HepG2 (cell line): ENCODE data around the gene LEFTY2. TPM values are rescaled to one million over a fixed set of nuclear protein-coding genes. Genes with fewer than 3 reads are reported as not detected.
"Not testable (repeated sequence)": the region's sequence is repeated elsewhere in the genome, so short reads cannot be mapped to it uniquely, and the experiment has no call there.

ENCODE experiments used
- ATAC-seq: fragments of 200-7000 bp; cut with Tn5 transposase; 3 replicates; pipeline ENCODE4 v1.9.1; 2020; ENCODE audit warnings: mild to moderate bottlenecking, moderate library complexity
- BruUV-seq: library from RNA; stranded (reverse); fragments of 400-500 nt; replicated peaks from 2 replicates; lab custom pipeline; 2021; lab: Mats Ljungman, UMichigan
- CTCF ChIA-PET: fragments of 300-600 bp; formaldehyde crosslinking; extraction: SDS; loops from one replicate; lab custom pipeline; 2021; ENCODE audit warnings: low total read pairs, inconsistent platforms, low intra/inter-chr PET ratio; lab: Yijun Ruan, JAX
- POLR2A ChIA-PET: fragments of 350-600 bp; sonication (Branson Sonifier 250); formaldehyde crosslinking; loops from one replicate; lab custom pipeline; 2020; ENCODE audit warnings: antibody characterized with exemption, inconsistent platforms; lab: Yijun Ruan, JAX
- DNase-seq: peaks from one replicate; pipeline ENCODE4 v3.0.0-alpha.2; 2015; ENCODE audit warnings: low spot score
- FAIRE-seq: peaks from 3 replicates; lab custom pipeline; 2011; peaks lifted over from hg19 to GRCh38; lab: Jason Lieb, UNC
- H2AFZ ChIP-seq: one replicate; pipeline ENCODE4 v1.6.1; 2011; ENCODE audit warnings: low read length, inconsistent platforms
- H3K27ac ChIP-seq: fragments of 300-600 bp; 3 replicates; pipeline ENCODE4 v1.8.0; 2011; ENCODE audit warnings: mixed run types, mild to moderate bottlenecking, mixed read lengths, low read length, inconsistent platforms; ENCODE audit not compliant: insufficient read depth; ENCODE audit errors: extremely low read length
- H3K27me3 ChIP-seq, 2 experiments: fragments of 200-600 bp in 1 of 2; 2 replicates in 1 of 2; 3 replicates in 1 of 2; pipeline versions ENCODE4 v1.6.0 to v1.8.0; 2011; ENCODE audit warnings: low read length in 2 of 2, mild to moderate bottlenecking in 2 of 2, moderate library complexity in 2 of 2, inconsistent platforms in 1 of 2; ENCODE audit not compliant: insufficient read depth in 2 of 2, control insufficient read depth in 1 of 2
- H3K36me3 ChIP-seq, 2 experiments: fragments of 200-600 bp in 1 of 2; replicated peaks in 1 of 2; 2 replicates in 1 of 2; 3 replicates in 1 of 2; pipeline versions ENCODE4 v1.5.1 to v1.8.0; 2011; ENCODE audit warnings: low read length in 2 of 2, inconsistent platforms in 1 of 2; ENCODE audit not compliant: insufficient read depth in 2 of 2, control insufficient read depth in 1 of 2
- H3K4me1 ChIP-seq: 2 replicates; pipeline ENCODE4 v1.5.1; 2012; ENCODE audit warnings: low read length, inconsistent platforms; ENCODE audit not compliant: insufficient read depth
- H3K4me2 ChIP-seq: 2 replicates; pipeline ENCODE4 v1.6.0; 2011; ENCODE audit warnings: low read depth, low read length, inconsistent platforms
- H3K4me3 ChIP-seq, 3 experiments: fragments of 200-600 bp in 1 of 3; sonication (generic), shearing (Covaris generic) in 1 of 3; replicated peaks in 1 of 3; 2 replicates each; pipeline ENCODE4 v1.5.1; 2011 to 2016; ENCODE audit warnings: low read length in 3 of 3, inconsistent platforms in 2 of 3, low read depth in 2 of 3, mild to moderate bottlenecking in 2 of 3, control low read depth in 1 of 3, mixed read lengths in 1 of 3; ENCODE audit not compliant: insufficient read depth in 1 of 3
- H3K79me2 ChIP-seq: one replicate; pipeline ENCODE4 v1.6.1; 2011; ENCODE audit warnings: low read length, inconsistent platforms; ENCODE audit not compliant: insufficient read depth
- H3K9ac ChIP-seq: 2 replicates; pipeline ENCODE4 v1.6.0; 2011; ENCODE audit warnings: mild to moderate bottlenecking, low read depth, low read length, inconsistent platforms; ENCODE audit not compliant: insufficient read depth
- H3K9me3 ChIP-seq: 2 replicates; pipeline ENCODE4 v1.5.1; 2012; ENCODE audit warnings: mild to moderate bottlenecking, low read length
- H4K20me1 ChIP-seq: 2 replicates; pipeline ENCODE4 v1.6.0; 2011; ENCODE audit warnings: inconsistent platforms, mild to moderate bottlenecking, low read length, moderate library complexity; ENCODE audit not compliant: insufficient read depth
- WGBS: methylation state at CpG from one replicate; pipeline ENCODE4 v1.1.6; 2017; ENCODE audit warnings: low lambda C conversion rate; 5-methylcytosine and 5-hydroxymethylcytosine counted together
- in situ Hi-C: cut with HindIII; loops from 2 replicates; pipeline ENCODE4 v1.10.0; 2017; ENCODE audit warnings: low pct_unique_long_range_greater_than_20kb; ENCODE audit not compliant: extremely low pct_ligation_motif_present
- intact Hi-C: fragments of 100-400 bp; cut with micrococcal nuclease; formaldehyde crosslinking; loops from one replicate; pipeline ENCODE4 v1.10.0; 2022; ENCODE audit not compliant: unreplicated experiment
- polyA plus RNA-seq, 8 experiments: library from polyadenylated mRNA; depleted of rRNA in 3 of 8; stranded (reverse) in 7 of 8; unstranded in 1 of 8; fragments of >200 nt; fragmentation: Illumina TruSeq in 4 of 8; extraction: Trizol in 4 of 8; gene quantifications; 2 replicates each; pipeline versions ENCODE4 v1.2.1 to v1.2.3, GENCODE V29; 2011 to 2016; ENCODE audit warnings: low read depth in 4 of 8, missing spikeins in 1 of 8, mixed read lengths in 1 of 8; ENCODE audit not compliant: insufficient read depth in 1 of 8
- total RNA-seq, 5 experiments: library from RNA; depleted of rRNA; stranded (reverse); fragments of >200 nt; fragmentation: Illumina TruSeq; extraction: Trizol; gene quantifications; 2 replicates each; pipeline ENCODE4 v1.2.3, GENCODE V29; 2016; ENCODE audit warnings: low read depth in 1 of 5
- TF ChIP-seq, protein P1 (sequence below): sonication (generic); formaldehyde crosslinking; IDR thresholded peaks from 2 replicates; pipeline ENCODE4 v1.4.0; 2020; ENCODE audit warnings: mild to moderate bottlenecking, missing genetic modification reagents

Gene LEFTY2
- total and polyA plus RNA-seq, 2 of the 13 experiments (the other 11 are each of a cell fraction or from before 2014, with no cell fraction given), result 0.13 to 0.33 TPM

DNA sequence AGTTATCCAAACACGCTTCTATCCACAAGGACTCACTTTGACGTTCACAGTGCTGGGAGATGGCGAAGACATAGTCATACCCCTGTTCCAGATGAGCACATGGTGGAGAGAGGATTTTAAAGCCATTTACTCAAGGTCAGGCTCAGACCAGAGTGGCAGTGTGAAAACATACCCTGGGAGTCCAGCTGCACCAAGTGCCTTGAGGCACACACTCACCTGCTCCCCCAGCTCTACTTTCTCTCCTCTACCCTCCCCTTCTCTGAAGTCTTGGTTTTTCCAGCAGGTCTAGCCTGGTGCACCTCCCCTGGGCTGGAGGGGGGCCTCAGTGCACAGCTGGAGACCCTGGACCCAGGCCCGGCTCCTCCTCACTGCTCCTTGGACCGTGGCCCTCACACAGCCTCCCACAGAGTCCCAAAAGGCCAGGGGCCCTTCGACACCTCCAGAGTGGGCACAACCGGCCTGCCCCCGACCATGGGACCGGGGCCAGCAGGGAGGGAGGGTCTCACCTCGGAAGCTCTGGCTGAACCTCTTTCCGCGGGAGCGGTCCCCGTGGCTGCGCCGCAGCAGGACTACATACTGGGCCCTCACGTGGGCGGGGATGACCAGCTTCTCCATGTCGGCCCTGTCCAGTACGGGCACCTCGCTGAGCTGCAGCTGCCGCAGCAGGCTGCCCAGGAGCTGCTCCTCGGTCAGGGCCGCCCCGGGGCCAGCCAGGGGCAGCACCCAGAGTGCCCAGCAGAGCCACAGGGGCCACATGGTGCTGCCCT, 452 bp downstream of the LEFTY2 start (continued):
- TF ChIP-seq, protein P1, sequence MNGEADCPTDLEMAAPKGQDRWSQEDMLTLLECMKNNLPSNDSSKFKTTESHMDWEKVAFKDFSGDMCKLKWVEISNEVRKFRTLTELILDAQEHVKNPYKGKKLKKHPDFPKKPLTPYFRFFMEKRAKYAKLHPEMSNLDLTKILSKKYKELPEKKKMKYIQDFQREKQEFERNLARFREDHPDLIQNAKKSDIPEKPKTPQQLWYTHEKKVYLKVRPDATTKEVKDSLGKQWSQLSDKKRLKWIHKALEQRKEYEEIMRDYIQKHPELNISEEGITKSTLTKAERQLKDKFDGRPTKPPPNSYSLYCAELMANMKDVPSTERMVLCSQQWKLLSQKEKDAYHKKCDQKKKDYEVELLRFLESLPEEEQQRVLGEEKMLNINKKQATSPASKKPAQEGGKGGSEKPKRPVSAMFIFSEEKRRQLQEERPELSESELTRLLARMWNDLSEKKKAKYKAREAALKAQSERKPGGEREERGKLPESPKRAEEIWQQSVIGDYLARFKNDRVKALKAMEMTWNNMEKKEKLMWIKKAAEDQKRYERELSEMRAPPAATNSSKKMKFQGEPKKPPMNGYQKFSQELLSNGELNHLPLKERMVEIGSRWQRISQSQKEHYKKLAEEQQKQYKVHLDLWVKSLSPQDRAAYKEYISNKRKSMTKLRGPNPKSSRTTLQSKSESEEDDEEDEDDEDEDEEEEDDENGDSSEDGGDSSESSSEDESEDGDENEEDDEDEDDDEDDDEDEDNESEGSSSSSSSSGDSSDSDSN (CRISPR knock-in tag), result peak; percentile 12; the same call in 1 of the 2 replicates

DNA sequence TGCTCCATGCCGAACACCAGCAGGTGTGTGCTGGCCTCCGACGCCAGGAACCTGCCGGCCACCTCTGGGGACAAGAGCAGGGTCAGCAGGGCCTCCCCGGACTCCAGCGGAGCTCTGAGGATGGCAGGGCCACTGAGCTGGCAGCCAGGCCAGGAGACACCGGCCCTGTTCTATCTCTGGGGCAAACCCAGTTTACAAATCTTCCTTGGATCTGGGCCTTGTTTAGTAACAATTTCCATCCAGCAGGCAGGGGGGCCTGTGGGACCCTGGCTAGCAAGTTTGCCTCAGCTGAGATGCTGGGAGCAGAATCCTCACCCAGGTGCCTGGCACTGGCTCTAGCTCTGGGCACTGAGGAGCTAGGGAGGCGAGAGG, 1.1 kb downstream of the LEFTY2 start:
- ATAC-seq, result not testable (repeated sequence)

DNA sequence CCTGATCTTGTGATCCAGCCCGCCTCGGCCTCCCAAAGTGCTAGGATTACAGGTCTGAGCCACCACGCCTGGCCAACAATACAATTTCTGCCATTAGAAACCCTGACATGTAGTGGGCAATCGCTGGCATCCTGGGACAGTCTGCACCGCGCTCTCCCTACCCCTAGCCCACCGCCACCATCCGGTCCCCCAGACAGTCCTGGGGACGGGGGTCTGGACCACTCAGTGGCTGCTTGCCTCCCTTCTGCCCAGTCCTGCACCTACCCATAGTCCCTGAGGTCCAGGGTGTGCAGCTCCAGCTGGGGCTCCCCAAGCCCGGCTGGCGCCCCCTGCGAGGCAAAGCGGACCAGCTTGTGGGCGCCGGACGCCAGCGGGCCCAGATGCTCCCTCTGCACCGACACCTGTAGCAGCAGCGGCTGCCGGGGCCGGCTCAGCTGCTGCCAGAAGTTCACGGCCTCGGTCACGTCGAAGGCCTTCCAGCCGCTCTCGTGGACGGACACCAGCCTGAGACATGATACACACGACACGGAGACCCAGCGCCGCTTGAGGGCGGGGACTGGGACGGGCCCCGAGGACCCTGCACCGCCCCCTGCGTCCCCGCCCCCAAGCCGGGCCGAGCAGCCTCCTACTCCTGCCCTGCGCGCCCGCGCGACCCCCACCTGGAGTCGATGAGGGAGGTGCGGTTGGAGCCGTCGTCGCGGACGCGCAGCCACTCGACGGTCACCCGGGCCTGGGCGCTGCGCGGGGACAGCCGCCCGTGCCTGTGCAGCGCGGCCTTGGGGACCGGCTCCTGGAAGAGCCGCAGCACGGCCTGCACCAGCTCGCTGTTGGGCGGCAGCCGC, 1.7 kb downstream of the LEFTY2 start:
- POLR2A ChIA-PET, result not testable (repeated sequence)

More for the DNA sequence above, 1.1 kb downstream of the LEFTY2 start:
- DNase-seq, H3K4me2 ChIP-seq, CTCF ChIA-PET, H3K36me3 ChIP-seq, intact Hi-C loops, H4K20me1 ChIP-seq, H3K79me2 ChIP-seq, FAIRE-seq, H3K9ac ChIP-seq, H3K27ac ChIP-seq, in situ Hi-C loops, H2AFZ ChIP-seq, H3K9me3 ChIP-seq, BruUV-seq, H3K4me3 ChIP-seq: not testable (repeated sequence)
- WGBS, result no CpG with 5 or more reads among the region's 8 CpGs
- Histone ChIP-seq H3K27me3 (peaks cover 3 to 11% of the 10 kb centered on the region in 2 experiments; a peak in 3 of 5 replicates), H3K4me1 (peaks cover 47% of the 10 kb centered on the region)
- POLR2A ChIA-PET, result interaction anchor here (1.8 kb wide), 1 partner anchor 16 kb away, joined by 8 read pairs; the partner anchor contains the start of gene PYCR2

More for the DNA sequence above, 1.7 kb downstream of the LEFTY2 start:
- in situ Hi-C loops, DNase-seq, H3K79me2 ChIP-seq, H3K36me3 ChIP-seq, H3K9me3 ChIP-seq, H3K4me2 ChIP-seq, H2AFZ ChIP-seq, H3K9ac ChIP-seq, ATAC-seq, intact Hi-C loops, CTCF ChIA-PET, H3K27ac ChIP-seq, BruUV-seq, FAIRE-seq, H4K20me1 ChIP-seq, H3K4me3 ChIP-seq: not testable (repeated sequence)
- H3K27me3 ChIP-seq, result peaks cover 2 to 11% of the 10 kb centered on the region in 2 experiments; a peak in 2 of 5 replicates
- WGBS, result 79% methylated on average over 19 of the region's 69 CpGs
- peaks cover 44% of the 10 kb centered on the region for H3K4me1 ChIP-seq
